ENCODE results near the gene TELO2.

TELO2 gene

DNA sequence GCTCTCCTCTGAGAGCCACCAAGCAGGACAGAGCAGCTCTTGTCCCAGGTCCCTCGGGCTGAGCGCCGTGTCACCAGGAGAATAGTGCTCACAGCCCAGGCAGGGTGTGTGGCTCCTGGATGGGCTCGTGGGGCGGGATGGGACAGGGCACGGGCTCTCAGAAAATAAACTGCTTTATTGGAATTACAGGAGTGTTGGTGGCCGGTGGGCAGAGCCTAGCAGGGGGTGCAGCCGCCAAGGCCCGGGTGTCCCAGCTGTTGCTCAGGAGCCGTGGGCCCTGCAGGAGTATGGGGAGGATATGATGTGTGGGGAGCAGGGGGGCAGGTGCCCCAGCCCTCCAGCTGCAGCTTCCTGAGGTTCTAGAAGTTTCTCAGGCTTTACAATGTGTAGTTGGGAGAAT, 17.1 kb downstream of the TELO2 start:
- H3K27ac ChIP-seq (ENCODE audit: low read depth, low read length): no peak overlapping the region
- H3K36me3 ChIP-seq (ENCODE audit: control insufficient read depth, low read length): peaks cover 7% of the 10 kb centered on the region; the same call in 1 of the 2 replicates

GRCh38 chr16:1510941-1511351, 17.8 kb downstream of the TELO2 start:
- Histone ChIP-seq H3K36me3 (ENCODE audit: control insufficient read depth, low read length) (peaks cover 7% of the 10 kb centered on the region; the same call in 1 of the 2 replicates), H3K4me1 (ENCODE audit: control insufficient read depth, low read length) (no peaks in the 10 kb centered on the region), H3K9me2 (replicated peaks; ENCODE audit: control insufficient read depth, low read length) (no peaks in the 10 kb centered on the region), H3K4me3 (ENCODE audit: low read length) (no peak overlapping the region), H3K9me3 (ENCODE audit: control insufficient read depth, insufficient read depth, low read length) (no peaks in the 10 kb centered on the region), H3K79me2 (ENCODE audit: control insufficient read depth, low read length) (no peaks in the 10 kb centered on the region), H3K27ac (ENCODE audit: low read depth, low read length) (no peak overlapping the region), H3K27me3 (ENCODE audit: control insufficient read depth, low read length) (no peaks in the 10 kb centered on the region), H3K4me2 (ENCODE audit: low read length) (no peak overlapping the region), H4K20me1 (ENCODE audit: control insufficient read depth, insufficient read depth, low read depth, low read length) (no peaks in the 10 kb centered on the region), H3F3A (ENCODE audit: control insufficient read depth, insufficient read depth) (no peaks in the 10 kb centered on the region)
- TF ChIP-seq, protein P1, sequence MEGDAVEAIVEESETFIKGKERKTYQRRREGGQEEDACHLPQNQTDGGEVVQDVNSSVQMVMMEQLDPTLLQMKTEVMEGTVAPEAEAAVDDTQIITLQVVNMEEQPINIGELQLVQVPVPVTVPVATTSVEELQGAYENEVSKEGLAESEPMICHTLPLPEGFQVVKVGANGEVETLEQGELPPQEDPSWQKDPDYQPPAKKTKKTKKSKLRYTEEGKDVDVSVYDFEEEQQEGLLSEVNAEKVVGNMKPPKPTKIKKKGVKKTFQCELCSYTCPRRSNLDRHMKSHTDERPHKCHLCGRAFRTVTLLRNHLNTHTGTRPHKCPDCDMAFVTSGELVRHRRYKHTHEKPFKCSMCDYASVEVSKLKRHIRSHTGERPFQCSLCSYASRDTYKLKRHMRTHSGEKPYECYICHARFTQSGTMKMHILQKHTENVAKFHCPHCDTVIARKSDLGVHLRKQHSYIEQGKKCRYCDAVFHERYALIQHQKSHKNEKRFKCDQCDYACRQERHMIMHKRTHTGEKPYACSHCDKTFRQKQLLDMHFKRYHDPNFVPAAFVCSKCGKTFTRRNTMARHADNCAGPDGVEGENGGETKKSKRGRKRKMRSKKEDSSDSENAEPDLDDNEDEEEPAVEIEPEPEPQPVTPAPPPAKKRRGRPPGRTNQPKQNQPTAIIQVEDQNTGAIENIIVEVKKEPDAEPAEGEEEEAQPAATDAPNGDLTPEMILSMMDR (IDR thresholded peaks at IDR 0.05; ENCODE audit: low read depth, low read length, poor library complexity, severe bottlenecking): no peak
- no peak for TF ChIP-seq EZH2phosphoT487 (IDR thresholded peaks at IDR 0.05; ENCODE audit: borderline replicate concordance, low read length)

More for the DNA sequence above, 17.1 kb downstream of the TELO2 start:
- H3K27me3 ChIP-seq (ENCODE audit: control insufficient read depth, low read length): no peaks in the 10 kb centered on the region
- H4K20me1 ChIP-seq (ENCODE audit: control insufficient read depth, insufficient read depth, low read depth, low read length): no peaks in the 10 kb centered on the region
- H3K9me3 ChIP-seq (ENCODE audit: control insufficient read depth, insufficient read depth, low read length): no peaks in the 10 kb centered on the region
- TF ChIP-seq EZH2phosphoT487 (IDR thresholded peaks at IDR 0.05; ENCODE audit: borderline replicate concordance, low read length): no peak
- TF ChIP-seq, protein P1 (IDR thresholded peaks at IDR 0.05; ENCODE audit: low read depth, low read length, poor library complexity, severe bottlenecking): no peak
- no peak overlapping the region for H3K4me2 ChIP-seq (ENCODE audit: low read length)
- H3K79me2 ChIP-seq (ENCODE audit: control insufficient read depth, low read length): no peaks in the 10 kb centered on the region
- H3F3A ChIP-seq (ENCODE audit: control insufficient read depth, insufficient read depth): no peaks in the 10 kb centered on the region
- no peaks in the 10 kb centered on the region for H3K4me1 ChIP-seq (ENCODE audit: control insufficient read depth, low read length)
- H3K4me3 ChIP-seq (ENCODE audit: low read length): no peak overlapping the region
- H3K9me2 ChIP-seq (replicated peaks; ENCODE audit: control insufficient read depth, low read length): no peaks in the 10 kb centered on the region

- no peaks in the 10 kb centered on the region for H3F3A ChIP-seq (ENCODE audit: control insufficient read depth, insufficient read depth)
- TF ChIP-seq, protein P1 (IDR thresholded peaks at IDR 0.05; ENCODE audit: low read depth, low read length, poor library complexity, severe bottlenecking): no peak
- TF ChIP-seq EZH2phosphoT487 (IDR thresholded peaks at IDR 0.05; ENCODE audit: borderline replicate concordance, low read length): no peak
- no peaks in the 10 kb centered on the region for H3K4me1 ChIP-seq (ENCODE audit: control insufficient read depth, low read length)
- H3K27me3 ChIP-seq (ENCODE audit: control insufficient read depth, low read length): no peaks in the 10 kb centered on the region
- no peak overlapping the region for H3K4me2 ChIP-seq (ENCODE audit: low read length)
- no peak overlapping the region for H3K27ac ChIP-seq (ENCODE audit: low read depth, low read length)
- no peak overlapping the region for H3K4me3 ChIP-seq (ENCODE audit: low read length)
- peaks cover 7% of the 10 kb centered on the region; the same call in 1 of the 2 replicates for H3K36me3 ChIP-seq (ENCODE audit: control insufficient read depth, low read length)
- H3K9me2 ChIP-seq (replicated peaks; ENCODE audit: control insufficient read depth, low read length): no peaks in the 10 kb centered on the region
- no peaks in the 10 kb centered on the region for H4K20me1 ChIP-seq (ENCODE audit: control insufficient read depth, insufficient read depth, low read depth, low read length)
- no peaks in the 10 kb centered on the region for H3K9me3 ChIP-seq (ENCODE audit: control insufficient read depth, insufficient read depth, low read length)
- H3K79me2 ChIP-seq (ENCODE audit: control insufficient read depth, low read length): no peaks in the 10 kb centered on the region
Observed at GRCh38 chr16:1511662-1512569, 18.8 kb downstream of the TELO2 start.
